Mucosa of descending colon (tissue), 3 donors: Measurements from ENCODE around the gene TXNL1. TPM values are rescaled to one million over a fixed set of nuclear protein-coding genes. Genes with fewer than 3 reads are reported as not detected.

Source experiments
- ATAC-seq: fragments of 200-7000 bp; cut with Tn5 transposase; one replicate; pipeline ENCODE4 v1.9.1; 2020; ENCODE audit warnings: mild to moderate bottlenecking, moderate library complexity
- DNase-seq, 3 donors: peaks; one replicate each; pipeline ENCODE4 v3.0.0-alpha.2; 2020
- H3K36me3 ChIP-seq: fragments of 200-600 bp; one replicate; pipeline ENCODE4 v1.8.0; 2021; ENCODE audit warnings: low read depth, mild to moderate bottlenecking
- H3K4me1 ChIP-seq: fragments of 200-600 bp; one replicate; pipeline ENCODE4 v1.8.0; 2021; ENCODE audit warnings: low read depth, mild to moderate bottlenecking
- H3K4me3 ChIP-seq: fragments of 200-600 bp; one replicate; pipeline ENCODE4 v1.8.0; 2021; ENCODE audit warnings: mild to moderate bottlenecking
- H3K9me3 ChIP-seq: fragments of 200-600 bp; one replicate; pipeline ENCODE4 v1.8.0; 2021; ENCODE audit warnings: mild to moderate bottlenecking
- CTCF ChIP-seq: fragments of 200-600 bp; IDR thresholded peaks from one replicate; pipeline ENCODE4 v1.8.0; 2022; ENCODE audit warnings: antibody characterized with exemption, mild to moderate bottlenecking
- intact Hi-C, 2 donors: fragments of 100-400 bp; cut with DNase I in 1 of 2; cut with micrococcal nuclease in 1 of 2; formaldehyde crosslinking; loops; one replicate each; pipeline versions ENCODE4 v1.11.0 to v1.11.1; 2022; cut with DNase I, micrococcal nuclease
- total RNA-seq, 3 donors: library from RNA; stranded (reverse); fragmentation: NEBNext Ultra II Directional in 2 of 3; extraction: Animal tissue kit (Norgen Biotek cat#: 25700) in 2 of 3; gene quantifications; one replicate each; pipeline versions ENCODE4 v1.2.1 to v1.2.4, GENCODE V29; 2021 to 2023
- donor health status: DM: no; HTN: no; CAD: no; lungs with moderate emphysema.
- donor health status: DM: no; HTN: no; CAD: no.
- donor health status: DM: no; HTN: yes; CAD: no.

TXNL1 gene
- total RNA-seq, 3 donors from 2014 or later: 51.0 to 62.0 (median 55.5) TPM

GRCh38 chr18:56598422-56598821 is 40.0 kb downstream of the TXNL1 start:
- no peak for TF ChIP-seq CTCF
- H3K4me1 ChIP-seq: no peaks in the 10 kb centered on the region
- H3K4me3 ChIP-seq: no peak overlapping the region
- intact Hi-C loops: no loop called here
- H3K9me3 ChIP-seq: no peaks in the 10 kb centered on the region
- no peak for ATAC-seq
- no peaks in the 10 kb centered on the region for H3K36me3 ChIP-seq
- no peak for DNase-seq

GRCh38 chr18:56593906-56594305 is 44.5 kb downstream of the TXNL1 start:
- Histone ChIP-seq H3K36me3 (no peaks in the 10 kb centered on the region), H3K4me1 (no peaks in the 10 kb centered on the region), H3K9me3 (no peaks in the 10 kb centered on the region), H3K4me3 (no peak overlapping the region)
- intact Hi-C loops: no loop called here
- TF ChIP-seq CTCF: no peak
- DNase-seq: no peak
- no peak for ATAC-seq

GRCh38 chr18:56580026-56580425 is 58.4 kb downstream of the TXNL1 start:
- no peaks in the 10 kb centered on the region for H3K36me3 ChIP-seq
- H3K9me3 ChIP-seq: no peaks in the 10 kb centered on the region
- no peak overlapping the region for H3K4me3 ChIP-seq
- no peak for TF ChIP-seq CTCF
- intact Hi-C loops: no loop called here
- H3K4me1 ChIP-seq: no peaks in the 10 kb centered on the region
- no peak for DNase-seq
- no peak for ATAC-seq

GRCh38 chr18:56579451-56579850 is 58.9 kb downstream of the TXNL1 start:
- ATAC-seq (no peak), DNase-seq (no peak)
- no peak overlapping the region for H3K4me3 ChIP-seq
- intact Hi-C loops: loop anchor here (5.0 to 10.0 kb wide), 2 partner anchors 1165 to 1167 kb away; no protein-coding TSS in a partner anchor
- H3K36me3 ChIP-seq: no peaks in the 10 kb centered on the region
- no peak for TF ChIP-seq CTCF
- no peaks in the 10 kb centered on the region for H3K4me1 ChIP-seq
- no peaks in the 10 kb centered on the region for H3K9me3 ChIP-seq

GRCh38 chr18:56576826-56577573 is 61.4 kb downstream of the TXNL1 start:
- intact Hi-C loops: loop anchor here (5.0 to 10.0 kb wide), 2 partner anchors 1162 to 1165 kb away; no protein-coding TSS in a partner anchor
- no peak for ATAC-seq
- no peak for DNase-seq
- no peak for TF ChIP-seq CTCF
- no peak overlapping the region for H3K4me3 ChIP-seq
- no peaks in the 10 kb centered on the region for H3K4me1 ChIP-seq
- H3K36me3 ChIP-seq: no peaks in the 10 kb centered on the region
- H3K9me3 ChIP-seq: no peaks in the 10 kb centered on the region
